RWPE2 (cell line): ENCODE data around the gene MAPT.

Experiments
- ATAC-seq: fragments of 200-7000 bp; cut with Tn5 transposase; 3 replicates; pipeline ENCODE4 v1.9.1; 2021; ENCODE audit warnings: low read depth
- DNase-seq: peaks from one replicate; pipeline ENCODE4 v3.0.0-alpha.2; 2020; ENCODE audit warnings: low spot score
- H3K27ac ChIP-seq: fragments of 450-650 bp; 2 replicates; pipeline ENCODE4 v1.5.1; 2017; ENCODE audit warnings: mild to moderate bottlenecking; ENCODE audit not compliant: poor library complexity, severe bottlenecking
- H3K27me3 ChIP-seq: fragments of 250-450 bp; sonication (Bioruptor Pico); 2 replicates; pipeline ENCODE4 v1.5.1; 2021; ENCODE audit warnings: mild to moderate bottlenecking, moderate library complexity; ENCODE audit not compliant: insufficient read depth, poor library complexity, severe bottlenecking
- H3K36me3 ChIP-seq: fragments of 250-450 bp; sonication (Bioruptor Pico); 2 replicates; pipeline ENCODE4 v1.5.1; 2020; ENCODE audit warnings: low read depth, mild to moderate bottlenecking, moderate library complexity
- H3K4me1 ChIP-seq: fragments of 250-450 bp; sonication (Bioruptor Pico); 2 replicates; pipeline ENCODE4 v1.5.1; 2021; ENCODE audit warnings: mild to moderate bottlenecking, moderate library complexity; ENCODE audit not compliant: insufficient read depth, poor library complexity, severe bottlenecking
- H3K4me3 ChIP-seq: fragments of 250-450 bp; sonication (Bioruptor Pico); 2 replicates; pipeline ENCODE4 v1.5.1; 2021; ENCODE audit warnings: mild to moderate bottlenecking, moderate library complexity; ENCODE audit not compliant: severe bottlenecking
- H3K9me3 ChIP-seq: fragments of 250-450 bp; sonication (Bioruptor Pico); 2 replicates; pipeline ENCODE4 v1.5.1; 2021; ENCODE audit warnings: mild to moderate bottlenecking, moderate library complexity; ENCODE audit not compliant: severe bottlenecking
- CTCF ChIP-seq: fragments of 450-650 bp; IDR thresholded peaks from one replicate; pipeline ENCODE4 v1.5.1; 2017; ENCODE audit warnings: mild to moderate bottlenecking, moderate library complexity; ENCODE audit not compliant: poor library complexity, severe bottlenecking

MAPT gene

GRCh38 chr17:45995627-45996270 lies 101.4 kb downstream of the MAPT start:
- no peak overlapping the region for H3K27ac ChIP-seq
- H3K4me3 ChIP-seq, result no peak overlapping the region
- no peaks in the 10 kb centered on the region for H3K9me3 ChIP-seq
- H3K27me3 ChIP-seq, result no peaks in the 10 kb centered on the region
- no peak for TF ChIP-seq CTCF
- no peaks in the 10 kb centered on the region for H3K4me1 ChIP-seq
- DNase-seq (no peak), ATAC-seq (no peak)
- H3K36me3 ChIP-seq, result no peaks in the 10 kb centered on the region

DNA sequence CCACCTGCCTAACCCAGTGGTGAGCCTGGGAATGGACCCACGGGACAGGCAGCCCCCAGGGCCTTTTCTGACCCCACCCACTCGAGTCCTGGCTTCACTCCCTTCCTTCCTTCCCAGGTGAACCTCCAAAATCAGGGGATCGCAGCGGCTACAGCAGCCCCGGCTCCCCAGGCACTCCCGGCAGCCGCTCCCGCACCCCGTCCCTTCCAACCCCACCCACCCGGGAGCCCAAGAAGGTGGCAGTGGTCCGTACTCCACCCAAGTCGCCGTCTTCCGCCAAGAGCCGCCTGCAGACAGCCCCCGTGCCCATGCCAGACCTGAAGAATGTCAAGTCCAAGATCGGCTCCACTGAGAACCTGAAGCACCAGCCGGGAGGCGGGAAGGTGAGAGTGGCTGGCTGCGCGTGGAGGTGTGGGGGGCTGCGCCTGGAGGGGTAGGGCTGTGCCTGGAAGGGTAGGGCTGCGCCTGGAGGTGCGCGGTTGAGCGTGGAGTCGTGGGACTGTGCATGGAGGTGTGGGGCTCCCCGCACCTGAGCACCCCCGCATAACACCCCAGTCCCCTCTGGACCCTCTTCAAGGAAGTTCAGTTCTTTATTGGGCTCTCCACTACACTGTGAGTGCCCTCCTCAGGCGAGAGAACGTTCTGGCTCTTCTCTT lies 102.1 kb downstream of the MAPT start:
- TF ChIP-seq CTCF, result no peak

DNA sequence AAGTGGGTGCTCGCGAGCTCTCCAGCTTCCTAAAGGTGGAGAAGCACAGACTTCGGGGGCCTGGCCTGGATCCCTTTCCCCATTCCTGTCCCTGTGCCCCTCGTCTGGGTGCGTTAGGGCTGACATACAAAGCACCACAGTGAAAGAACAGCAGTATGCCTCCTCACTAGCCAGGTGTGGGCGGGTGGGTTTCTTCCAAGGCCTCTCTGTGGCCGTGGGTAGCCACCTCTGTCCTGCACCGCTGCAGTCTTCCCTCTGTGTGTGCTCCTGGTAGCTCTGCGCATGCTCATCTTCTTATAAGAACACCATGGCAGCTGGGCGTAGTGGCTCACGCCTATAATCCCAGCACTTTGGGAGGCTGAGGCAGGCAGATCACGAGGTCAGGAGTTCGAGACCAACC lies 102.8 kb downstream of the MAPT start:
- Histone ChIP-seq H3K27ac (no peak overlapping the region), H3K4me1 (no peaks in the 10 kb centered on the region), H3K9me3 (no peaks in the 10 kb centered on the region), H3K27me3 (no peaks in the 10 kb centered on the region), H3K4me3 (no peak overlapping the region), H3K36me3 (no peaks in the 10 kb centered on the region)
- no peak for TF ChIP-seq CTCF
- ATAC-seq, result no peak
- DNase-seq, result no peak

More for the DNA sequence above, 102.1 kb downstream of the MAPT start:
- Histone ChIP-seq H3K4me1 (no peaks in the 10 kb centered on the region), H3K4me3 (no peak overlapping the region), H3K27ac (no peak overlapping the region), H3K9me3 (no peaks in the 10 kb centered on the region), H3K36me3 (no peaks in the 10 kb centered on the region), H3K27me3 (no peaks in the 10 kb centered on the region)
- DNase-seq, result no peak
- no peak for ATAC-seq

GRCh38 chr17:45997624-45998023 lies 103.3 kb downstream of the MAPT start:
- TF ChIP-seq CTCF, result no peak
- Histone ChIP-seq H3K9me3 (no peaks in the 10 kb centered on the region), H3K36me3 (no peaks in the 10 kb centered on the region), H3K4me3 (no peak overlapping the region), H3K27me3 (no peaks in the 10 kb centered on the region), H3K4me1 (no peaks in the 10 kb centered on the region), H3K27ac (no peak overlapping the region)
- no peak for ATAC-seq
- DNase-seq, result no peak
